CD4-positive, alpha-beta T cell (primary cell): ENCODE measurements around the gene PKD1. TPM values are rescaled to one million over a fixed set of nuclear protein-coding genes. Genes with fewer than 3 reads are reported as not detected.
"Not testable (repeated sequence)": the region's sequence is repeated elsewhere in the genome, so short reads cannot be mapped to it uniquely, and the experiment has no call there.

ENCODE experiments used
- ATAC-seq: fragments of 200-7000 bp; cut with Tn5 transposase; one replicate; pipeline ENCODE4 v1.10.0; 2022; ENCODE audit warnings: mild to moderate bottlenecking; ENCODE audit not compliant: poor library complexity
- CTCF ChIA-PET: fragments of 350-600 bp; sonication (Branson Sonifier 250); formaldehyde crosslinking; loops from one replicate; lab custom pipeline; 2021; ENCODE audit warnings: antibody characterized with exemption, inconsistent platforms; lab: Charles Lee
- POLR2A ChIA-PET: fragments of 350-600 bp; sonication (Branson Sonifier 250); formaldehyde crosslinking; loops from one replicate; lab custom pipeline; 2021; ENCODE audit warnings: antibody characterized with exemption, inconsistent platforms; lab: Charles Lee
- DNase-seq, 14 experiments: peaks; one replicate each; pipeline ENCODE4 v3.0.0-alpha.2; 2013 to 2020; ENCODE audit warnings: mixed read lengths in 2 of 14
- H3K27ac ChIP-seq, 2 donors: one replicate each; pipeline versions ENCODE4 v1.5.1 to v1.7.0; 2013; ENCODE audit warnings: low read length in 2 of 2, low read depth in 1 of 2, mild to moderate bottlenecking in 1 of 2
- H3K27me3 ChIP-seq, 2 experiments: 1 replicate in 1 of 2; 2 replicates in 1 of 2; pipeline versions ENCODE4 v1.6.1 to v1.7.0; 2013; ENCODE audit warnings: low read length in 2 of 2, control low read depth in 1 of 2, mild to moderate bottlenecking in 1 of 2, moderate library complexity in 1 of 2; ENCODE audit not compliant: insufficient read depth in 2 of 2, control insufficient read depth in 1 of 2
- H3K36me3 ChIP-seq: one replicate; pipeline ENCODE4 v1.6.1; 2013; ENCODE audit warnings: low read length, control low read depth; ENCODE audit not compliant: insufficient read depth
- H3K4me1 ChIP-seq: one replicate; pipeline ENCODE4 v1.6.1; 2013; ENCODE audit warnings: low read length, control low read depth; ENCODE audit not compliant: insufficient read depth
- H3K4me3 ChIP-seq: one replicate; pipeline ENCODE4 v1.5.1; 2013; ENCODE audit warnings: mild to moderate bottlenecking, low read length, moderate library complexity
- H3K9me3 ChIP-seq, 2 experiments: 1 replicate in 1 of 2; 2 replicates in 1 of 2; pipeline versions ENCODE4 v1.6.1 to v1.7.0; 2013; ENCODE audit warnings: low read length in 2 of 2, mild to moderate bottlenecking in 2 of 2, control low read depth in 1 of 2, moderate library complexity in 1 of 2; ENCODE audit not compliant: control insufficient read depth in 1 of 2, insufficient read depth in 1 of 2
- H3K27ac Mint-ChIP-seq: one replicate; pipeline ENCODE4 v1.8.0; 2020; ENCODE audit warnings: mixed read lengths
- H3K27me3 Mint-ChIP-seq: one replicate; pipeline ENCODE4 v1.8.0; 2021; ENCODE audit warnings: mixed read lengths
- H3K36me3 Mint-ChIP-seq: one replicate; pipeline ENCODE4 v1.8.0; 2021; ENCODE audit warnings: low read depth, mixed read lengths
- H3K4me1 Mint-ChIP-seq: one replicate; pipeline ENCODE4 v1.8.0; 2021; ENCODE audit warnings: low read depth, mixed read lengths
- H3K4me3 Mint-ChIP-seq: one replicate; pipeline ENCODE4 v1.8.0; 2020; ENCODE audit warnings: mild to moderate bottlenecking, mixed read lengths
- H3K9me3 Mint-ChIP-seq: one replicate; pipeline ENCODE4 v1.8.0; 2020; ENCODE audit warnings: mixed read lengths
- CTCF ChIP-seq: fragments of 200-600 bp; IDR thresholded peaks from one replicate; pipeline ENCODE4 v1.8.0; 2022; ENCODE audit warnings: antibody characterized with exemption, mild to moderate bottlenecking
- intact Hi-C, 2 experiments: fragments of 100-400 bp; cut with DNase I in 1 of 2; cut with micrococcal nuclease in 1 of 2; formaldehyde crosslinking; loops; one replicate each; pipeline versions ENCODE4 v1.15.1 to v1.9.0; 2023 to 2025; cut with DNase I, micrococcal nuclease
- total RNA-seq, 174 experiments: library from RNA in 2 of 174; stranded (reverse) in 2 of 174; gene quantifications; one replicate each; pipeline ENCODE4 v1.2.3 and lab custom pipeline; 2021 to 2026

Gene PKD1
- total RNA-seq, 2 experiments from 2014 or later: 80.3 to 85.6 TPM

GRCh38 chr16:2124377-2124693 is 11.4 kb downstream of the PKD1 start:
- intact Hi-C loops, DNase-seq, H3K27me3 Mint-ChIP-seq, H3K9me3 Mint-ChIP-seq, H3K27ac Mint-ChIP-seq, ATAC-seq, H3K4me3 Mint-ChIP-seq, H3K36me3 Mint-ChIP-seq, H3K9me3 ChIP-seq, H3K4me3 ChIP-seq, CTCF ChIA-PET, H3K27ac ChIP-seq, H3K27me3 ChIP-seq, H3K36me3 ChIP-seq, POLR2A ChIA-PET: not testable (repeated sequence)
- peaks cover 18% of the 10 kb centered on the region for H3K4me1 Mint-ChIP-seq
- H3K4me1 ChIP-seq: peaks cover 13% of the 10 kb centered on the region

DNA sequence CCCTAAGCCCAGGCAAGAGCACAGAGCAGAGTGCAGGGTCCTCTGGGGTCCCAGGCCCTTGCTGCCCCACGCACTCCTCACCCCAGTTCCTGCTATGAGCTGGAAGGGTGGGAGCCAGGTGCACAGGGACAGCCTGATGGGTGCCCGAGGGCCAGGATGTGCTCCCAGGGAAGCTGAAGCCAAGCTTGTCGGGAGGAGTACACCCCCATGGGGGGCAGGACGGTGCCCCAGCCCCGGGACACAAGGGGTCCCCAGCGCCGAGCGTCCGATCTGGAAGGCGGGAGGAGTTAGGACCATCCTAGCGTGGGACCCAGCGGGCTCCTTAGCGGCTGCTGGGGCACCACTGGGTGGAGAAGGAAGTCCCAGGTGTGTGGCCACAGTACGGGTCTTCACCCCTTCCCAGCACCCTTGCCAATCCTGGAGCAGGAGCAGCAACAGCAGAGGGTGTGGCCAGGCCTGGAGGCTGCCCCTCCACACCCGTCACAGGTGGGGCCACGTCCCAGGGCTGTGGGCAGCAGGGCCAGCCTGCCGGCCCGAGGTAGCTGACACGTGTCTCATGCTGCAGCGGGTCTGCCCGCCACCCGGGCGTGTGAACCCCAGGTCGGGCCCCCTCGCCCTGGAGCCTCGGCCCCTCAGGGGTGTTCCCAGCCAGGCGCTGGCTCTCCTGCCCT is 11.9 kb downstream of the PKD1 start:
- H3K36me3 Mint-ChIP-seq, intact Hi-C loops, H3K27ac Mint-ChIP-seq, H3K4me3 Mint-ChIP-seq, H3K27ac ChIP-seq, H3K9me3 Mint-ChIP-seq, POLR2A ChIA-PET, DNase-seq, H3K27me3 ChIP-seq, H3K9me3 ChIP-seq, H3K36me3 ChIP-seq, H3K4me1 ChIP-seq, H3K27me3 Mint-ChIP-seq, CTCF ChIA-PET, H3K4me3 ChIP-seq, ATAC-seq: not testable (repeated sequence)
- H3K4me1 Mint-ChIP-seq: peaks cover 18% of the 10 kb centered on the region

GRCh38 chr16:2122934-2123683 is 12.6 kb downstream of the PKD1 start:
- H3K4me1 ChIP-seq, DNase-seq, H3K9me3 Mint-ChIP-seq, H3K9me3 ChIP-seq, H3K36me3 Mint-ChIP-seq, H3K27ac ChIP-seq, H3K4me3 ChIP-seq, H3K36me3 ChIP-seq, H3K27me3 ChIP-seq, H3K27ac Mint-ChIP-seq, POLR2A ChIA-PET, H3K4me3 Mint-ChIP-seq, ATAC-seq, H3K27me3 Mint-ChIP-seq, intact Hi-C loops, CTCF ChIA-PET: not testable (repeated sequence)
- peaks cover 13% of the 10 kb centered on the region for H3K4me1 Mint-ChIP-seq

- Histone ChIP-seq H3K36me3 (no peaks in the 10 kb centered on the region), H3K27me3 (no peaks in the 10 kb centered on the region), H3K4me3 (no peak overlapping the region), H3K27ac (no peak overlapping the region), H3K9me3 (no peaks in the 10 kb centered on the region), H3K4me1 (peaks cover 2% of the 10 kb centered on the region)
- no peak for TF ChIP-seq CTCF
- H3K4me3 Mint-ChIP-seq: no peak overlapping the region
- intact Hi-C loops: no loop called here
- ATAC-seq (no peak), DNase-seq (no peak)
- H3K27ac Mint-ChIP-seq: no peak overlapping the region
- ChIA-PET POLR2A (no interaction called here), CTCF (interaction anchor here (1.6 to 2.0 kb wide), 2 partner anchors 18 to 33 kb away, joined by 4 to 15 read pairs; partner anchors contain the start of gene TRAF7)
- H3K27me3 Mint-ChIP-seq: no peaks in the 10 kb centered on the region
- peaks cover 13% of the 10 kb centered on the region for H3K4me1 Mint-ChIP-seq
- no peaks in the 10 kb centered on the region for H3K36me3 Mint-ChIP-seq
- H3K9me3 Mint-ChIP-seq: no peaks in the 10 kb centered on the region
Measured at GRCh38 chr16:2122429-2122828, 13.3 kb downstream of the PKD1 start.
